Muscle of back (tissue), 13 donors: ENCODE results near the gene CFAP47. TPM values are rescaled to one million over a fixed set of nuclear protein-coding genes. Genes with fewer than 3 reads are reported as not detected.
"Not testable (repeated sequence)": the region's sequence is repeated elsewhere in the genome, so short reads cannot be mapped to it uniquely, and the experiment has no call there.

Experiments used
- DNase-seq, 3 donors: peaks; one replicate each; pipeline versions ENCODE4 v3.0.0 to v3.0.0-alpha.2; 2013
- long read RNA-seq, 9 donors: transcript quantifications; one replicate each; lab custom pipeline, GENCODE V29; 2026
- polyA plus RNA-seq, 10 donors: library from polyadenylated mRNA; unstranded; fragments of 120-200 nt; gene quantifications; one replicate each; pipeline ENCODE4 v1.2.1, GENCODE V29; 2013; ENCODE audit not compliant: insufficient read length in 10 of 10

CFAP47 gene
- under 1 TPM in 2 of 10 donors, not detected in 8; 0.04 to 0.07 TPM for polyA plus RNA-seq
- long read RNA-seq, donor 1, result 0 reads
- long read RNA-seq, donor 2, result 0 reads
- long read RNA-seq, donor 3, result 0 reads
- long read RNA-seq, donor 4, result 0 reads
- long read RNA-seq, donor 5, result 0 reads
- long read RNA-seq, donor 6, result 0 reads
- long read RNA-seq, donor 7, result 0 reads
- long read RNA-seq, donor 8, result 0 reads
- long read RNA-seq, donor 9, result 0 reads

- peak; percentile 5 to 65 (median 24) for DNase-seq
Measured at GRCh38 chrX:35919536-35920309, at the start of gene CFAP47. CFAP47 (plus strand) TSS chrX:35919734; CDS start chrX:35919800, 66 bp downstream.

DNA sequence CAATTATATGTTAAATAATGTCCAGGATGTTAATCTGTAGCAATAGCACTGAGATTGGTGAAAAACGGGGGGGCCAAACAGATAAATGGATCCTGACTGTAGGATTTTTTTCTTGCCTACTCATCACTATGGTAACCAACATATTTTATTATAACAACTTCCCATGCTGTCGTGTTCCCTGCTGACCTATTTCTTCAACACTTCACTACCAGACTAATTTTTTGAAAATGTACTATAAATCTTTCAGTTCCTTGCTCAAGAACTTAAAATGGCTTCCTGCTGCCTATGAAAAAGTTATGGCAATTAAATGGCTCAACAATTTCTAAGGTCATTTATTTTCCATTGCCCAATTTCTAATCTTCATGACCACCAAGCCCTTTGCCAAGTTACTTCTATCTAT, 38.9 kb upstream of the CFAP47 start:
- no peak for DNase-seq

GRCh38 chrX:35886135-35886534, 33.4 kb upstream of the CFAP47 start:
- DNase-seq, result no peak

- DNase-seq, result peak; percentile 7 to 25 (median 10)
Measured at GRCh38 chrX:35890699-35891098, 28.8 kb upstream of the CFAP47 start.

- DNase-seq, result not testable (repeated sequence)
Measured at GRCh38 chrX:35986816-35987215, 67.3 kb downstream of the CFAP47 start.

- DNase-seq, result no peak
Measured at GRCh38 chrX:36007207-36007606, 87.7 kb downstream of the CFAP47 start.

- DNase-seq, result no peak
Measured at GRCh38 chrX:36019125-36019524, 99.6 kb downstream of the CFAP47 start.

DNA sequence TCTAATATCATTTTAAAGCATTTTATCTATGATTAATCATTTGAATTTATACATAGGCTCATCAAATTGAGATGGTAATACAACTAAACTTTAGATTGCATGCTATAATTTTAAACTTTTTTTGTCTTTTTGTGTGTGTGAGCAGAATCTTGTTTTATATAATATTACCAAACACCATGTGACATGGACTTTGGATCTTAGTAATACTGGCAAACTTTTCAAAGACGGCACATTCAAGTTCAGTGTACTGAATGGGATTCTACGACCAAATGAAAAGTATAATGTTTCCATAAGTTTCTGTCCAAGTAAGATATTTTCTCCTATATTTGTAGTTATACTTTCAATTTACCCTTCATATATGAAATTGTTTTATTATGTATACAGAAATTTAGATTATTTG, 116.0 kb downstream of the CFAP47 start:
- DNase-seq, result no peak

DNA sequence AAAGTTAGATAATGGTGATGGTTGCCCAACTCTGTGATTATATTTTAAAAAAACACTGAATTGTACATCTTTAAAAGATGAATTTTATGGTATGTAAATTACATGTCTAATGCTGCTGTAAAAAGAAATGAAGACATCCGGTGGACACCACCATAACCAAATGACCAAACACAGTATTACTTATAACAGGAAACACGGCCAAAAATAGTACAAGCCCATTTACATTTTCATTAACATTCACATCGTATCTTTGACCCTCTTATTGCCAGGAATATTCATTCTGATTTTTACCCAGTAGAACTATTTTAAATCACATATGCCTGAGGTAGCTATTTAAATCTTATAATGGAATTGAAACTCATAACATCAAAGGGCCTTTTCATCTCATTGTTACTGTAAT, 143.2 kb downstream of the CFAP47 start:
- no peak for DNase-seq

- DNase-seq, result no peak
Measured at GRCh38 chrX:36071061-36071460, 151.5 kb downstream of the CFAP47 start.

DNA sequence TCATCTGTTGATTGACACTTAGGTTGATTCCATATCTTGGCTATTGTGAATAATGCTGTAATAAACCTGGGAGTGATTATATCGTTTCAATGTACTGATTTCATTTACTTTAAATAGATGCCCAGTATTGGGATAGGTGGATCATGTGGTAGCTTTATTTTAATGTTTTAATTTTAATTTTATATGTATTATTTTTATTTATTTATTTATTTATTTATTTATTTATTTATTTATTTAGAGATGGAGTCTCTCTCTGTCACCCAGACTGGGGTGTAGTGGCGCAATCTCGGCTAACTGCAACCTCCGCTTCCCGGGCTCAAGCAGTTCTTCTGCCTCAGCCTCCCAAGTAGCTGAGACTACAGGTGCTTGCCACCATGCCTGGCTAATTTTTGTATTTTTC, 155.5 kb downstream of the CFAP47 start:
- DNase-seq, result not testable (repeated sequence)

DNA sequence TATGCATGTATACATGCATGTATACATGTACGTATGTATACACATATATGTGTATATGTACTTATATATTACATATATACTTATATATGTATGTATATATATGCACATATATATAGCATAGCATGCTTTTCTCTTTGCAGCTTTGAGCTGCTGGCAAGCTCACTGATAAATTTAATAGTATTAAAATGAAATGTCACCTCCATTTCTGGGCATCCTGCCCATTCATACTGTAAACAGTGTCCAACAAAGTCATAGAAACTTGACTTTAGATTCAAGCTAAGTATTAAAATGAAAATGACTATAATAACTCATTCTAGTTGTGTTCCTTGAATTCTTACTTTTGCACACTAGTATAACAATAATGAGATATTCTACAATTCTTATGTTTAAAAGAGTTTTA, 163.7 kb downstream of the CFAP47 start:
- no peak for DNase-seq

DNA sequence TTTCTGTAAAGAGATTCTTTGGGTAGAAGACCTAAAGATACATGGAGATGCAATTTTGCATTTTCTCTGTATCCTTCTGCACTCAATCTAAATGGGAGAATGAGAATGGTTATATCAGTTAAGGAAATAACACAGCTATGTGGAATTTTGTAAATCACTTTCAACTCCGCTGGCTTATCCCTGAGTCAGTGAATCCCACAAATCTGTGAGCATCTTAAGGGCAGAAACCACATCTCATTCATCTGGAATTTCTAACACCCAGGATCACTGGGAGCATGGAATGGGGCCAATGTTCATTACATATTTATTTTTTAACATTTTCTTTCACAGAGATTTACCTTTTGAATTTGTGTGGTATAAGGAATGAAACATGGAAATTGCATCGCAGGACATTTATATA, 167.8 kb downstream of the CFAP47 start:
- no peak for DNase-seq

- not testable (repeated sequence) for DNase-seq
Measured at GRCh38 chrX:36088939-36089338, 169.4 kb downstream of the CFAP47 start.

DNA sequence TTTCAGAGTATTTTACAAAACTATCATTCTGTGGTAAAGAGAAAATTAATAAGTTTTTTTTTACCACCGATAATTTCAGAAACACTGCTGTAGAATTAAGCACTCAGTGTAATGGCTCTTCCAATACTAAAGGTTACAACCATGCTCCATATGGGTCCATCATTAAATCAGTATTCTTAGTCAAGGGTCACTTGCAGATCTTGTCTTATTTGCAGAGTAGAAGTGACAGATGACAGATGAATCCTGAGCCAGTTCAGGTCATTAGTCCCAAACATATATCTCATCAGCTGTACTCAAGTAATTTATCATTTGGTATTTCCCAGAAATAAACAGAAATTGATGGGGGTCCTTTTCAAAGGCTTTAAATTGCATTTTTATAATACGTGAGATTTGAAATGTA, 182.9 kb downstream of the CFAP47 start:
- DNase-seq, result no peak

GRCh38 chrX:36116222-36116621, 196.7 kb downstream of the CFAP47 start:
- no peak for DNase-seq

GRCh38 chrX:36159254-36159653, 239.7 kb downstream of the CFAP47 start:
- no peak for DNase-seq

- DNase-seq, result no peak
Measured at GRCh38 chrX:36160081-36160480, 240.5 kb downstream of the CFAP47 start.

- DNase-seq, result no peak
Measured at GRCh38 chrX:36198575-36198974, 279.0 kb downstream of the CFAP47 start.

- DNase-seq, result no peak
Measured at GRCh38 chrX:36199928-36200327, 280.4 kb downstream of the CFAP47 start.

DNA sequence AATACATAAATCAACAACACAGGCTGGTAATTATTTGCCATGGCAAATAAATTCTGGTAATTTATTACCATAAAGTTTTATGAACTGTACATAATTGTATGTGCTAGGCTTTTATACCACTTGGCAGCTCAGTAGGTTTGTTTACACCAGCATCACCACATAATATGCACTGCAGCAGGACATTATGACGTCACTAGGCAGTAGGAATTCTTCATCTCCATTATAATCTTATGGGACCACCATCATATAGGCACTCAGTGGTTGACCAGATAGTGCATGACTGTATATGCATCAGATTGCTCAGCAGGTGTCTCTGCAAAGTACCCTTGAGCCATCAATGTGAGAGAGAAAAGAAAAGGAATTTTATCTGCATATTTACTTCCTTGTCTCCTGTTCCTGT, 295.4 kb downstream of the CFAP47 start:
- no peak for DNase-seq

DNA sequence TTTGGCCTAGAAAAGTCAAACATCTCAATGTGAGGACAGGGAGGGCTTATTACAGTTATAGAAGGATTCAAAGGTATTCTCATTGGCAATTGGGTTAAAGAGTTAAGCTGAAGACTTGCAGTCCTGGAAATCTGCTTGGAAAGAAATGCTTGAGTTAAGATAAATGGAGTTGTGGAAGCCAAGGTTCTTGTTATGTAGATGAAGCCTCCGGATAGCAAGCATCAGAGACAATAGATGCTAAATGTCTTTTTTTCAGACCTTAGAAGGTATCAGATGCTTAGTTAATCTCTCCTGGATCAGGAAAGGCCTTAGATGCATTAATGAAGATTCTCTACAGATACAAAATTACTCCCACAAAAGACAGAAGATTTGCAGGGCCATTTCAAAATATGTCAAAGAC, 299.3 kb downstream of the CFAP47 start:
- no peak for DNase-seq

- not testable (repeated sequence) for DNase-seq
Measured at GRCh38 chrX:36234840-36235528, 315.4 kb downstream of the CFAP47 start.
